OCI-LY1 (cell line): ENCODE results near the gene TMEM184B.
A peak's percentile ranks its signal among the peaks of the same experiment; 100 is the strongest.

ENCODE experiments used
- H2AFZ ChIP-seq: fragments of 200-600 bp; sonication (generic), shearing (Covaris generic); 2 replicates; pipeline ENCODE4 v1.6.0; 2014; ENCODE audit warnings: antibody characterized with exemption, mild to moderate bottlenecking, low read length
- H3F3A ChIP-seq: fragments of 200-600 bp; sonication (generic), shearing (Covaris generic); 2 replicates; pipeline ENCODE4 v1.6.0; 2014; ENCODE audit warnings: mild to moderate bottlenecking, antibody characterized with exemption, low read length, moderate library complexity; ENCODE audit not compliant: insufficient read depth
- H3K27ac ChIP-seq: fragments of 200-600 bp; sonication (generic); 2 replicates; pipeline ENCODE4 v1.5.1; 2014; ENCODE audit warnings: low read length, mixed run types, mild to moderate bottlenecking, low read depth; ENCODE audit not compliant: poor library complexity, severe bottlenecking
- H3K27me3 ChIP-seq: fragments of 200-600 bp; sonication (generic); 2 replicates; pipeline ENCODE4 v1.6.0; 2014; ENCODE audit warnings: antibody characterized with exemption, mild to moderate bottlenecking, low read length, moderate library complexity; ENCODE audit not compliant: insufficient read depth
- H3K36me3 ChIP-seq: fragments of 200-600 bp; sonication (generic); 2 replicates; pipeline ENCODE4 v1.6.1; 2014; ENCODE audit warnings: mild to moderate bottlenecking, antibody characterized with exemption, low read length, moderate library complexity, mixed read lengths; ENCODE audit not compliant: insufficient read depth
- H3K4me1 ChIP-seq: fragments of 200-600 bp; sonication (generic); 2 replicates; pipeline ENCODE4 v1.5.1; 2014; ENCODE audit warnings: mild to moderate bottlenecking, low read length, moderate library complexity; ENCODE audit not compliant: insufficient read depth, severe bottlenecking
- H3K4me2 ChIP-seq: fragments of 200-600 bp; sonication (generic), shearing (Covaris generic); 2 replicates; pipeline ENCODE4 v1.6.1; 2014; ENCODE audit warnings: low read length
- H3K4me3 ChIP-seq: fragments of 200-600 bp; sonication (generic); 2 replicates; pipeline ENCODE4 v1.5.1; 2014; ENCODE audit warnings: low read length, low read depth, mild to moderate bottlenecking, mixed read lengths; ENCODE audit not compliant: poor library complexity, severe bottlenecking
- H3K79me2 ChIP-seq: fragments of 200-600 bp; shearing (Covaris generic); 2 replicates; pipeline ENCODE4 v1.6.1; 2016; ENCODE audit warnings: mixed run types, low read length, mixed read lengths; ENCODE audit not compliant: insufficient read depth
- H3K9ac ChIP-seq: fragments of 200-600 bp; sonication (generic), shearing (Covaris generic); 2 replicates; pipeline ENCODE4 v1.6.1; 2014; ENCODE audit warnings: mild to moderate bottlenecking, low read length, mixed read lengths
- H3K9me2 ChIP-seq: fragments of 200-600 bp; sonication (generic), shearing (Covaris generic); 2 replicates; pipeline ENCODE4 v1.6.1; 2014; ENCODE audit warnings: low read depth, mild to moderate bottlenecking, low read length, mixed read lengths
- H3K9me3 ChIP-seq: fragments of 200-600 bp; shearing (Covaris generic); 2 replicates; pipeline ENCODE4 v1.6.1; 2014; ENCODE audit warnings: low read length, mixed read lengths
- H4K20me1 ChIP-seq: fragments of 200-600 bp; sonication (generic), shearing (Covaris generic); 2 replicates; pipeline ENCODE4 v1.6.0; 2016; ENCODE audit warnings: mild to moderate bottlenecking, low read length; ENCODE audit not compliant: insufficient read depth
- CTCF ChIP-seq: fragments of 200-600 bp; sonication (generic), shearing (Covaris generic); IDR thresholded peaks from 2 replicates; pipeline ENCODE4 v1.5.1; 2017; ENCODE audit warnings: mild to moderate bottlenecking, antibody characterized with exemption, low read length, moderate library complexity, mixed read lengths
- EZH2 ChIP-seq: fragments of 200-600 bp; sonication (generic), shearing (Covaris generic); IDR thresholded peaks from 2 replicates; pipeline ENCODE4 v1.8.0; 2017; ENCODE audit warnings: borderline replicate concordance, mixed run types, mild to moderate bottlenecking, antibody characterized with exemption, low read length, moderate library complexity, mixed read lengths

The TMEM184B gene

GRCh38 chr22:38273135-38273826 is 471 bp upstream of the TMEM184B start:
- H3K4me1 ChIP-seq: peaks cover 25% of the 10 kb centered on the region
- TF ChIP-seq EZH2 (no peak), CTCF (no peak)
- peak overlapping the region; percentile 100 for H3K4me2 ChIP-seq
- H3F3A ChIP-seq: no peaks in the 10 kb centered on the region
- H3K9me2 ChIP-seq: no peaks in the 10 kb centered on the region
- peak overlapping the region; percentile 96 for H3K4me3 ChIP-seq
- peak overlapping the region; percentile 84 for H3K9ac ChIP-seq
- no peaks in the 10 kb centered on the region; the same call in 1 of the 2 replicates for H3K27me3 ChIP-seq
- no peaks in the 10 kb centered on the region for H3K36me3 ChIP-seq
- H3K9me3 ChIP-seq: no peaks in the 10 kb centered on the region
- H3K79me2 ChIP-seq: no peaks in the 10 kb centered on the region
- H4K20me1 ChIP-seq: no peaks in the 10 kb centered on the region
- H2AFZ ChIP-seq: peak overlapping the region; percentile 100
- H3K27ac ChIP-seq: no peak overlapping the region

- H3K36me3 ChIP-seq: no peaks in the 10 kb centered on the region
- H3K79me2 ChIP-seq: no peaks in the 10 kb centered on the region
- no peak overlapping the region for H2AFZ ChIP-seq
- no peaks in the 10 kb centered on the region for H3F3A ChIP-seq
- no peak for TF ChIP-seq EZH2
- no peak for TF ChIP-seq CTCF
- H3K9me2 ChIP-seq: no peaks in the 10 kb centered on the region
- H3K9ac ChIP-seq: peak overlapping the region; percentile 84; the same call in 1 of the 2 replicates
- no peaks in the 10 kb centered on the region for H3K9me3 ChIP-seq
- no peak overlapping the region for H3K27ac ChIP-seq
- H3K4me2 ChIP-seq: peak overlapping the region; percentile 100
- no peaks in the 10 kb centered on the region; the same call in 1 of the 2 replicates for H3K27me3 ChIP-seq
- H3K4me3 ChIP-seq: peak overlapping the region; percentile 96
- H4K20me1 ChIP-seq: no peaks in the 10 kb centered on the region
- H3K4me1 ChIP-seq: peaks cover 25% of the 10 kb centered on the region
These were observed 860 bp downstream of the TMEM184B start for GRCh38 chr22:38271927-38272372.

GRCh38 chr22:38271101-38271500 is 1.7 kb downstream of the TMEM184B start:
- Histone ChIP-seq H3K4me2 (no peak overlapping the region), H3K4me1 (peaks cover 21% of the 10 kb centered on the region), H3K9me2 (no peaks in the 10 kb centered on the region), H4K20me1 (no peaks in the 10 kb centered on the region), H3K4me3 (no peak overlapping the region), H2AFZ (no peak overlapping the region), H3K9me3 (no peaks in the 10 kb centered on the region), H3K9ac (no peak overlapping the region), H3K79me2 (no peaks in the 10 kb centered on the region), H3K27me3 (no peaks in the 10 kb centered on the region; the same call in 1 of the 2 replicates), H3F3A (no peaks in the 10 kb centered on the region), H3K36me3 (no peaks in the 10 kb centered on the region), H3K27ac (no peak overlapping the region)
- TF ChIP-seq CTCF: no peak
- no peak for TF ChIP-seq EZH2
